Neural progenitor cell (in vitro differentiated cells): ENCODE results near the gene SRGAP2B.
"Not testable (repeated sequence)": the region's sequence is repeated elsewhere in the genome, so short reads cannot be mapped to it uniquely, and the experiment has no call there.

Experiments
- EZH2 ChIP-seq: fragments of 200-600 bp; sonication (generic); IDR thresholded peaks from 2 replicates; pipeline ENCODE4 v1.6.1; 2017; ENCODE audit warnings: antibody characterized with exemption, mild to moderate bottlenecking, moderate library complexity
- EZH2phosphoT487 ChIP-seq: fragments of 200-600 bp; sonication (generic); IDR thresholded peaks from 2 replicates; pipeline ENCODE4 v1.6.1; 2017; ENCODE audit warnings: antibody characterized with exemption
- TF ChIP-seq, protein P1 (sequence below): fragments of 200-600 bp; sonication (generic); IDR thresholded peaks from 2 replicates; pipeline ENCODE4 v1.5.1; 2017; ENCODE audit warnings: antibody characterized with exemption, mild to moderate bottlenecking

DNA sequence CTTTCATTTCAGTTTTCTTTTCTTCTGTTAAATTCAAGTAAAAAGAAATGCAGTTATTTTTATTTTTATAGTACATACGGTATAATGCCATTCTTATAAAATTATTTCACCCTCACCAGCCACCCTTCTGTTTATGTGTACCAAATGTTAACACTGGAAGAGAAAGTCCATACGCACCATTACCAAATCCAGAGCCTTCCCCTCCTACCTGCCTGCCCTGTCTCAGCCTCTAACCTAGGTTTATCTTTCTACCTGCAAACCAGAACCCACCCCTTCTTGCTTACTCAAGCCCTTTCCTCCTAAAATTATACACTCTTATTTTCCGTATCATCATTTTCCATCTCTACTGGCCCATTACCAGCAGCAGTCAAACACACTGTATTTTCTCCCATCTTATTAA, 84.5 kb downstream of the SRGAP2B start:
- TF ChIP-seq, protein P1, sequence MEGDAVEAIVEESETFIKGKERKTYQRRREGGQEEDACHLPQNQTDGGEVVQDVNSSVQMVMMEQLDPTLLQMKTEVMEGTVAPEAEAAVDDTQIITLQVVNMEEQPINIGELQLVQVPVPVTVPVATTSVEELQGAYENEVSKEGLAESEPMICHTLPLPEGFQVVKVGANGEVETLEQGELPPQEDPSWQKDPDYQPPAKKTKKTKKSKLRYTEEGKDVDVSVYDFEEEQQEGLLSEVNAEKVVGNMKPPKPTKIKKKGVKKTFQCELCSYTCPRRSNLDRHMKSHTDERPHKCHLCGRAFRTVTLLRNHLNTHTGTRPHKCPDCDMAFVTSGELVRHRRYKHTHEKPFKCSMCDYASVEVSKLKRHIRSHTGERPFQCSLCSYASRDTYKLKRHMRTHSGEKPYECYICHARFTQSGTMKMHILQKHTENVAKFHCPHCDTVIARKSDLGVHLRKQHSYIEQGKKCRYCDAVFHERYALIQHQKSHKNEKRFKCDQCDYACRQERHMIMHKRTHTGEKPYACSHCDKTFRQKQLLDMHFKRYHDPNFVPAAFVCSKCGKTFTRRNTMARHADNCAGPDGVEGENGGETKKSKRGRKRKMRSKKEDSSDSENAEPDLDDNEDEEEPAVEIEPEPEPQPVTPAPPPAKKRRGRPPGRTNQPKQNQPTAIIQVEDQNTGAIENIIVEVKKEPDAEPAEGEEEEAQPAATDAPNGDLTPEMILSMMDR, result not testable (repeated sequence)
- TF ChIP-seq EZH2phosphoT487, EZH2: not testable (repeated sequence)
